GM19467 (cell line): Measurements from ENCODE around the gene PVALB.

Experiments used
- ATAC-seq: cut with Tn5 transposase; IDR thresholded peaks from one replicate; pipeline ENCODE4 v1.9.1; 2021; ENCODE audit warnings: mild to moderate bottlenecking, moderate library complexity; ENCODE audit not compliant: unreplicated experiment

Gene PVALB

GRCh38 chr22:36814801-36815200 lies 2.0 kb downstream of the PVALB start:
- ATAC-seq = no peak

- ATAC-seq = no peak
Observed at GRCh38 chr22:36811094-36811800, 5.6 kb downstream of the PVALB start.

GRCh38 chr22:36809351-36809750 lies 7.5 kb downstream of the PVALB start:
- no peak for ATAC-seq

DNA sequence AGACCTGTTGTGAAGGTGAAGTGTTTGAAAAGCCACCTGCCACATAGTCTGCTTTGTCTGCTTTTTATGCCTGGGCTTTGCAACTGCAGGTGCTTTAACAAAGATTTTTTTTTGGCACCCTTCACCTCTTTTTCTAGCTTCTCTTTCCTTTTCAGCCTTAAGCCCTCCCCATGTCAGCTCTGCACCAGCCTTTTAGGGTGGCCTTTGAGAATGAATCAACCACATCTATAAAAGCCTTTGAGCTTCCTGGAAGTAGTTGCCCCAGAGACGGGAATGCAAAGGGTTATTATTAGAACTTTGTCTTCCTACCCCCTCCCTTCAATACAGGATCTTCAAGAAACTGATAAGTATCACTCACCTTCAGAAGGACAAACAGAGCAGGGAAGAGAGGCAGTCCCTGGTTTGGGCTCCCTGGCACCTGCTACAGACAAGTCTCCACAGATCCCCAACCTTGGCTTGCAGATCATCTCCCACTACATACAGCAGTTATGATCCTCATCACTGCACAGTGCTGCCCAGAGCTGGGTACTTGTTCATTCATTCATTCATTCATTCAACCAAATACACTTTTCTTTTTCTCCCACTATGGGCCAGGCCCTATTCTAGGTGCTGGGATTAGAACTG lies 8.0 kb downstream of the PVALB start:
- ATAC-seq = no peak

GRCh38 chr22:36807627-36808026 lies 9.2 kb downstream of the PVALB start:
- ATAC-seq = no peak

DNA sequence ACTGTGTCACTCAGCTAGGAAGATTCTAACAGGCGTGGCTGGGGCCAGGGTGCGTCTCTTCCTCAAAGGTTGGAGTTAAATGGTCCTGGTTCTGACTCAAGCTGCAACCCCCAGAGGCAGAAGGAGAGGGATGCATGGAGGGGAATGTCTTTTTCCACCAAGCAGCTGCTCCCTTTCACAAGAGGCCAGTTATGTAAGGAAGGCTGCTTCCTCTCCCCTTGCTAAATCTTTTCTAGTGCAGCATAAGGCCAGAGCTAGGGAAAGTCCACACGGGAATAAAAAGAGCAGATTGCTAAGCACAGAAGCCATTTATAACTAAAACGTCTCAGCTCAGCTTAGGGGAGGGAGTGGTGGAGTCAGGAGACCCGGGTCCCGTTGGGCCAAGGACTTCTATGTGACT lies 10.0 kb downstream of the PVALB start:
- no peak for ATAC-seq

DNA sequence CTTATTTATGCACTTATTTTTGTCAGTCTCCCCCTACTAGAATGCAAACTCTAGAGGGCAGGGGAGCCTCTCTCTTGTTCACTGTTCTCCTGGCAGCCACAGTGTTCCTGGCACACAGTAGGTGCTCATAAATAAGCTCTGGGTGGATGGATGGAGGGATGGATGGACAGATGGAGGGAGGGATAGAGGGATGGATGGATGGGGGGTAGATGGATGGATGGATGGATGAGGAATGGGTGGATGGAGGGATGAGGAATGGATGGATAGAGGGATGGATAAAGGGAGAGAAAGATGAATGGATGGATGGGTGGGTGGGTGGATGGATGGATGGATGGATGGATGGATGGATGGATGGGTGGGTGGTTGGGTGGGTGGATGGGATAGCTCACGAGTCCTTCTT lies 13.5 kb downstream of the PVALB start:
- ATAC-seq = no peak

DNA sequence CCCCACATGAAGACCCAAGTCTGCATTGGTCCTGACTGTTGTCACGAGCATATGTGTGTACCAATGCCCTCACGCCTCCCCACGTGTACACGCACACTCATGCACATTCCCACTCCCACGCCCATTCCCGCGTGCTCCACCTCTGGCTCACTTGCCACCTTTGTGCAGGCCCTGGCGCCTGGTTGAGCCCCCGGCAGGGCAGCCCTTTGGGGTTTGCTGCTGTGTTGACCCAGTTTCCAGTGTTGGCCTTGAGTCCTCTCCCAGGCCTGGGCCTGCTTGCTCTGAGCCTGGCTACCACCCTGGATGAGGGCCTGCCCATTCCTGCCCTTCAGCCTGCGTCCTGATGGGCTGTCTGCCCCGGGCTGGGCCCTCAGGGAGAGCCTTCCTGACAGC lies 18.2 kb downstream of the PVALB start:
- no peak for ATAC-seq

- no peak for ATAC-seq
Observed at GRCh38 chr22:36797911-36798673, 18.7 kb downstream of the PVALB start.

GRCh38 chr22:36797374-36797773 lies 19.5 kb downstream of the PVALB start:
- no peak for ATAC-seq

GRCh38 chr22:36796552-36797175 lies 20.2 kb downstream of the PVALB start:
- ATAC-seq = no peak

GRCh38 chr22:36795633-36796032 lies 21.2 kb downstream of the PVALB start:
- no peak for ATAC-seq

DNA sequence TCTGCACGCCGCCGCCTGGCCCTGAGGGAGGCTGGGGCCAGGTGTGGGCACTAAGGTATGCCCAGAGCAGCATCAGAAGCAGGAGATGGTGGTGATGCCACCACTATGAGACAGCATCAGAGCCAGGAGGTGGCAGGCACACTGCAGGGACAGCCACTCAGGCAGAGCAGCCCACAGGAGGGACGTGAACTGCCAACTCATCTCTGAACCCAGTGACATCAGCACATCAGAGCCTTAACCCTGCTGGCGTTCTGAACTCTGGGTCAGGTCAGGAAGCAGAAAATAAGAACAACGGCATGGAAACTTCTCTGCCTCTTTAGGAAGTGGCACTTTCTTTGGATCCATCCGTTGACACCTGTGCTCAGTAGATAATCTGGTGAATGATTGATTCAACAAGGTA lies 26.2 kb downstream of the PVALB start:
- ATAC-seq = no peak

- no peak for ATAC-seq
Observed at GRCh38 chr22:36787204-36787988, 29.4 kb downstream of the PVALB start.

- ATAC-seq = no peak
Observed at GRCh38 chr22:36783743-36784142, 33.1 kb downstream of the PVALB start.

GRCh38 chr22:36781656-36782627 lies 34.9 kb downstream of the PVALB start:
- no peak for ATAC-seq

GRCh38 chr22:36778020-36778419 lies 38.8 kb downstream of the PVALB start:
- no peak for ATAC-seq

- no peak for ATAC-seq
Observed at GRCh38 chr22:36776722-36777121, 40.1 kb downstream of the PVALB start.

- peak; percentile 90 for ATAC-seq
Observed at GRCh38 chr22:36775964-36776669, 40.7 kb downstream of the PVALB start, which contains the start of gene IFT27. TSS of gene IFT27 (minus strand) at chr22:36776119. CDS start at chr22:36775707, 412 bp downstream.
